ENCODE data around the gene LAPTM5. TPM values are rescaled to one million over a fixed set of nuclear protein-coding genes. Genes with fewer than 3 reads are reported as not detected.
A peak's percentile ranks its signal among the peaks of the same experiment; 100 is the strongest.

LAPTM5 gene
- total and polyA plus RNA-seq, 3 experiments from 2014 or later, result 204 to 589 (median 206) TPM

DNA sequence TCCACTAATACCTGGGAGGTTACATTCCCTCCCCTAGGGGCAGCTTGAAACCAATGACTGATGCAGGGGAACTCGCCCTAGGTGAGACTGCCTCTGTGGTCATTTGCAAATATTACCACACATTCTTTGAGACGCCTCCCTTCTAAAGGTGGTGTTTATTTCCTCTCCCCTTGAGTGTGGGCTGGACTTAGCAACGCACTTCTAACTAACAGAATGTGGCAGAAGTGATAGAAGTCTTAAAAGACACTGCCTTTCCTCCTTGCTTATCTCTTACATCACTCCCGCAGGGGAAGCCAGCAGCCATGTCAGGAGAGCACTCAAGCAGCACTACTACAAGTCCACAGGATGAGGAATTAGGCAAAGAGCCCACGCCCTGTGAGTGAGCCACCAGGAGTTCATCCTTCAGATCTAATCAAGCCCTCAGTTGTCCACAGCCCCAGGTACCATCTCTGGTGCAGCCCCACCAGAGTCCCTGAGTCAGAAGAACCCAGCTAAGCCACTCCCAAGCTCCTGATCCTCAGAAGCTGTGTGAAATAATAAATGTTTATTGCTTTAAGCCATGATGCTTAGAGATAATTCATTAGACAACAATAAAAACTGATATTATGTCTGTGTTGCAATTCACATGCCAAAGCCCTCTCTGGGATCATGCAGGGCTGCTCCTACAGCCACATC lies 19.4 kb downstream of the LAPTM5 start:
- Mint-ChIP-seq H3K4me1 (peaks cover 51 to 73% (median 63%) of the 10 kb centered on the region in 3 donors), H3K9me3 (peaks cover 0 to 2% (median 0%) of the 10 kb centered on the region in 5 donors), H3K4me3 (peak overlapping the region in 3 of 7 donors; percentile 47 to 55 (median 54)), H3K36me3 (peaks cover 43 to 96% (median 43%) of the 10 kb centered on the region in 3 donors), H3K27ac (peak overlapping the region; percentile 12 to 100 (median 91)), H3K27me3 (no peaks in the 10 kb centered on the region)
- CTCF ChIA-PET, result interaction anchor here (0.7 to 1.6 kb wide), 4 partner anchors 9 to 42 kb away, joined by 4 to 6 read pairs (median 5); no protein-coding TSS in a partner anchor
- no peak overlapping the region for H3K4me3 ChIP-seq (ENCODE audit: low read length)
- H3K27ac ChIP-seq (ENCODE audit: low read depth, low read length), result no peak overlapping the region
- H3K36me3 ChIP-seq (ENCODE audit: insufficient read depth, low read length), result peaks cover 93% of the 10 kb centered on the region
- POLR2A ChIA-PET, result interaction anchor here (1.6 kb wide), 1 partner anchor 14 kb away, joined by 4 read pairs; no protein-coding TSS in a partner anchor
- no peak for DNase-seq
- H3K27me3 ChIP-seq (ENCODE audit: insufficient read depth, low read length, poor library complexity, severe bottlenecking), result no peaks in the 10 kb centered on the region
- H3K4me1 ChIP-seq (ENCODE audit: insufficient read depth, low read length), result peaks cover 40% of the 10 kb centered on the region
- H3K9me3 ChIP-seq (ENCODE audit: low read length), result no peaks in the 10 kb centered on the region

DNA sequence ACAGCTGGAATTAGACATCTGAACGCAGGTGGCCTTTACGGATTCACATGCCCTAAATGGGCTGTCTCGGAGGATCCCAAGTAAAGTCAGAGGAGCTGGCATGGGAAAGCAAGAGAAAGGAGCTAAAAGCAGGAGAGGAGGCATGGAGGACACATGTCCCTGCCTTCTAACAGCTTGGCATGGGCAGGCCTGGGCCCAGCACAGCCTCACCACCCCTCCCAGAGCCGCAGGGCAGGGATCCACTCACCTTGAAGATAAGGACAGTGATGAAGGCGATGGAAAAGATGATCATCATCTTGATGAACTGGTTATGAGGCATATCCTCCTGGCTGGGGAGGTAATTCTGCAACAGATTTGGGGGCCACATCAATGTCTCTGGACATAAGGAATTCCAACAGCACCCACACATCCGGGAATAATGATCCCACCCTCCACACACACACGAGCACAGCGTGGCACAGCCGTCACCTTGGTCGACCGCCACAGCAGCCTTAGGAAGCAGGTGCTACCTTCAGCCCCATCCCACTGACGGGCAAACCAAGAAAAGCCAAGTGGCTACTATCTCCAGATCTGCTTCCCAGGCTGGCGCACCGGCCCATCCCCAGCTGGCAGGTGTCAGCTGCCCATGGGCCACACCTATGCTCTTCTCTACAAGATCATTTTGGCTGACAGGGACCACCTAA lies 20.1 kb downstream of the LAPTM5 start:
- Mint-ChIP-seq H3K4me3 (peak overlapping the region in 1 of 7 donors; percentile 68), H3K27me3 (no peaks in the 10 kb centered on the region), H3K27ac (peak overlapping the region in 7 of 8 donors; percentile 90 to 100 (median 91)), H3K36me3 (peaks cover 43 to 98% (median 43%) of the 10 kb centered on the region in 3 donors), H3K4me1 (peaks cover 44 to 70% (median 56%) of the 10 kb centered on the region in 3 donors), H3K9me3 (peaks cover 0 to 2% (median 0%) of the 10 kb centered on the region in 5 donors)
- Histone ChIP-seq H3K4me3 (ENCODE audit: low read length) (no peak overlapping the region), H3K27me3 (ENCODE audit: insufficient read depth, low read length, poor library complexity, severe bottlenecking) (no peaks in the 10 kb centered on the region), H3K27ac (ENCODE audit: low read depth, low read length) (no peak overlapping the region), H3K9me3 (ENCODE audit: low read length) (no peaks in the 10 kb centered on the region), H3K4me1 (ENCODE audit: insufficient read depth, low read length) (peaks cover 36% of the 10 kb centered on the region), H3K36me3 (ENCODE audit: insufficient read depth, low read length) (peaks cover 96% of the 10 kb centered on the region)
- ChIA-PET CTCF (interaction anchor here (0.7 to 1.6 kb wide), 5 partner anchors 8 to 46 kb away, joined by 3 to 6 read pairs (median 4); no protein-coding TSS in a partner anchor), POLR2A (no interaction called here)
- DNase-seq, result no peak

DNA sequence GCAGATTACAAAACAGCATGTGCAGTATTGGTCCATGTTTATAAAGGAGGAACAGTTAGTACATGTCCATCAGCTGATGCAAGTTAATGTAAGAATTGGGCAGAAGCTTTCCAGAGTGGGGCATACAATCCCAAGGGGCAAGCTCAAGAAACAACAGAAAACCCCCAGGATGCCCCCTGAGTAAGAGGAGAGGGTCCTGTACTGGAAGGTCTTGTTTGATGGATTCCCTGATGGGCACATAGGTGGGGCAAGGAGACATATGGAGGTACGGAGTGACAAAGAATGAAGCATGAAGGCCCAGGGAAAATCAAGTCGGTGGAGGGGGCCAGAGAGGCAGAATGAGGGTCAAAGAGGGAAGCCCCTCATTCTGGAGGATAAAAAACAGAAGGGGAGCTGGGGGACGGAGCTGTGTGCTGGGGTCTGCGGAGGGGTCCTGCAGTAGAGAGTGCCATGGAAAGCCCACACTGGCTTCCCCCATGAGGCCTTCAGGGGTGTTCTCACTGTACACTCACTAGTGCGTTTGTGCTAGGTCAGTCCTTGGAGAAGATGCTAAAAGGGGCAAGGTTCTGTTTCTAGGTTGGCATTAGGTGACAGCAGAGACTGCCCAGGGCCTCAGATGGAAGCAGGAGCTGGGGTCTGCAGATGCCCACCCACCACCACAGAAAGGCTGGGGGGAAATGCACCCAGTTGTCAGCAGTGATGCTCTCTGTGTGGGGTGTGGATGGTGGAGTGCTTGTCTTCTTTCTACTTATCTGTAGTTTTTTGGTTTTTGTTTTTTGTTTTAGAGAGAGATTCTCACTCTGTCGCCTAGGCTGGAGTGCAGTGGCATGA lies 21.7 kb downstream of the LAPTM5 start:
- H3K9me3 Mint-ChIP-seq, result peaks cover 0 to 2% (median 0%) of the 10 kb centered on the region in 5 donors
- no peaks in the 10 kb centered on the region for H3K27me3 ChIP-seq (ENCODE audit: insufficient read depth, low read length, poor library complexity, severe bottlenecking)
- H3K4me3 Mint-ChIP-seq, result no peak overlapping the region
- no peak for DNase-seq
- peaks cover 36% of the 10 kb centered on the region for H3K4me1 ChIP-seq (ENCODE audit: insufficient read depth, low read length)
- no peak overlapping the region for H3K4me3 ChIP-seq (ENCODE audit: low read length)
- H3K9me3 ChIP-seq (ENCODE audit: low read length), result no peaks in the 10 kb centered on the region
- H3K27me3 Mint-ChIP-seq, result no peaks in the 10 kb centered on the region
- peaks cover 82% of the 10 kb centered on the region for H3K36me3 ChIP-seq (ENCODE audit: insufficient read depth, low read length)
- peak overlapping the region in 7 of 8 donors; percentile 29 to 100 (median 84) for H3K27ac Mint-ChIP-seq
- CTCF ChIA-PET, result interaction anchor here (1.0 to 1.5 kb wide), 6 partner anchors 8 to 46 kb away, joined by 3 to 5 read pairs (median 4); no protein-coding TSS in a partner anchor
- POLR2A ChIA-PET, result interaction anchor here (1.2 to 1.9 kb wide), 2 partner anchors 8 to 18 kb away, joined by 4 to 5 read pairs; no protein-coding TSS in a partner anchor
- H3K27ac ChIP-seq (ENCODE audit: low read depth, low read length), result no peak overlapping the region
- peaks cover 41 to 69% (median 51%) of the 10 kb centered on the region in 3 donors for H3K4me1 Mint-ChIP-seq
- H3K36me3 Mint-ChIP-seq, result peaks cover 34 to 88% (median 37%) of the 10 kb centered on the region in 3 donors

DNA sequence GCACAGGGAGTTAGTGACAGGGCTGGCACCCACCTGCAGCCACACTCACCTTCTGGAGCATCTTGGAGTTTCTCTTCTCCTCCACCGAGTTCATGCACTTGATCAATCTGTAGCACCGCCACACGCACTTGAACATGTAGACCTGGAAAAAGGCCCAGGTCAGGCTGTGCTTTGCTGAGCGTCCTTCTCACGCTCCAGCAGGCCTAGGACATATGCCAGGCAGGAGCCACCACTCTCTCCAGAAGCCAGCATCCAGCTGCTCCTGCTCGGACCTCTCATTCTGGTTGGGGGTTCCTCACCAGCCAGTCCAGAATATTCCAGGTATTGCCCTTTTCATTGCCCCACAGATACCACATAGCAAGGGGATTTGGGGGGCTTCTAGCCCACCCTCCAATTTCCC lies 22.4 kb downstream of the LAPTM5 start:
- Histone ChIP-seq H3K4me3 (ENCODE audit: low read length) (no peak overlapping the region), H3K9me3 (ENCODE audit: low read length) (no peaks in the 10 kb centered on the region), H3K27ac (ENCODE audit: low read depth, low read length) (no peak overlapping the region), H3K4me1 (ENCODE audit: insufficient read depth, low read length) (peaks cover 34% of the 10 kb centered on the region), H3K36me3 (ENCODE audit: insufficient read depth, low read length) (peaks cover 77% of the 10 kb centered on the region), H3K27me3 (ENCODE audit: insufficient read depth, low read length, poor library complexity, severe bottlenecking) (no peaks in the 10 kb centered on the region)
- CTCF ChIA-PET, result interaction anchor here (1.0 to 1.5 kb wide), 4 partner anchors 9 to 47 kb away, joined by 3 to 5 read pairs (median 4); no protein-coding TSS in a partner anchor
- POLR2A ChIA-PET, result interaction anchor here (0.6 to 1.9 kb wide), 4 partner anchors 8 to 19 kb away, joined by 3 to 5 read pairs (median 4); no protein-coding TSS in a partner anchor
- Mint-ChIP-seq H3K4me1 (peaks cover 37 to 66% (median 46%) of the 10 kb centered on the region in 3 donors), H3K4me3 (no peak overlapping the region), H3K27me3 (no peaks in the 10 kb centered on the region), H3K9me3 (peaks cover 0 to 2% (median 0%) of the 10 kb centered on the region in 5 donors), H3K36me3 (peaks cover 33 to 81% (median 36%) of the 10 kb centered on the region in 3 donors), H3K27ac (peak overlapping the region in 5 of 8 donors; percentile 30 to 94 (median 60))
- no peak for DNase-seq

DNA sequence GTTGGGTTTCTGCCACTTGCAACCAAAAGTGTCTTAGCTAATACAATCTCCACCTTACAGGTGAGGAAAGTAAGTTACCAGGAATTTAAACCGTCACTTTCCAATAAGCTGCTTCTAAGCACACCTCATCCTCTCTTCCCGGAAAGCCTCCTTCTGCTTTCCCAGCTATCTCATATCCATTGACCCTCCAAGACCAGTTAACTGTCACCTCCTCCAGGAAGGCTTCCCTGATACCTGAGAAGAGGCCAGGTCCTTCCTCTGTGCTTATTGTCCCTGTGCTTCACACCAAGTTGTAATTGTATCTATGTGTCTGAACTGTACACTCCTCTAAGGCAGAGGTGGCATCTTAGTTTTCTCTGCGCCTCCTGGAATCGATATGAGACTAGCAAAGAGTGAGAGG lies 23.0 kb downstream of the LAPTM5 start:
- no peaks in the 10 kb centered on the region for H3K9me3 ChIP-seq (ENCODE audit: low read length)
- peaks cover 72% of the 10 kb centered on the region for H3K36me3 ChIP-seq (ENCODE audit: insufficient read depth, low read length)
- no peaks in the 10 kb centered on the region for H3K27me3 ChIP-seq (ENCODE audit: insufficient read depth, low read length, poor library complexity, severe bottlenecking)
- ChIA-PET CTCF (interaction anchor here (1.0 to 1.5 kb wide), 3 partner anchors 9 to 48 kb away, joined by 4 to 5 read pairs (median 4); no protein-coding TSS in a partner anchor), POLR2A (interaction anchor here (0.6 to 1.9 kb wide), 5 partner anchors 8 to 19 kb away, joined by 3 to 5 read pairs (median 3); no protein-coding TSS in a partner anchor)
- H3K27ac ChIP-seq (ENCODE audit: low read depth, low read length), result no peak overlapping the region
- H3K4me3 ChIP-seq (ENCODE audit: low read length), result no peak overlapping the region
- Mint-ChIP-seq H3K27ac (peak overlapping the region in 5 of 8 donors; percentile 10 to 94 (median 44)), H3K4me1 (peaks cover 32 to 60% (median 41%) of the 10 kb centered on the region in 3 donors), H3K27me3 (no peaks in the 10 kb centered on the region), H3K9me3 (peaks cover 0 to 2% (median 0%) of the 10 kb centered on the region in 5 donors), H3K4me3 (peak overlapping the region in 1 of 7 donors; percentile 50), H3K36me3 (peaks cover 33 to 76% (median 36%) of the 10 kb centered on the region in 3 donors)
- H3K4me1 ChIP-seq (ENCODE audit: insufficient read depth, low read length), result peaks cover 34% of the 10 kb centered on the region
- DNase-seq, result no peak

DNA sequence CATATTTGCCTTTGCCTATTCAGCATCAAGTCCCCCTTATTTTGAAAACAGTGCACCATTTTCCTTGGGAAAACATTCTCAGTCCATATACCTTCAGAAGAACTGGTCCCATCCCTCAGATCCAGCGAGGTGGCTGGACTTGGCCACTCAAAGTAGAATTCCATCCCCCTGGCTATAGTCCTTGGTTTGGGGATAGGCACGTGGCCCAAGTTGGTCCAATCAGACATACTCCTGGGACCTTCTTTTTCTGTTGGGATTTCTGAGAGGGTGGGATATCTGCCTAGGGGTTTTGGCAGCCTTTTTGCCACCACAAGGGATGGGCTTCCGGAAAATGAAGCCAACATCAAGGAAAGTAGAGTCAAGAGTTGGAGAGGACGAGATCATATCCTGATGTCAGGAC lies 23.5 kb downstream of the LAPTM5 start:
- H3K27ac Mint-ChIP-seq, result peak overlapping the region; percentile 29 to 91 (median 50)
- H3K27me3 Mint-ChIP-seq, result no peaks in the 10 kb centered on the region
- POLR2A ChIA-PET, result interaction anchor here (0.6 to 1.2 kb wide), 3 partner anchors 9 to 15 kb away, joined by 3 to 5 read pairs (median 3); no protein-coding TSS in a partner anchor
- peaks cover 67% of the 10 kb centered on the region for H3K36me3 ChIP-seq (ENCODE audit: insufficient read depth, low read length)
- H3K4me3 ChIP-seq (ENCODE audit: low read length), result no peak overlapping the region
- H3K4me1 Mint-ChIP-seq, result peaks cover 29 to 56% (median 36%) of the 10 kb centered on the region in 3 donors
- peak overlapping the region in 1 of 7 donors; percentile 50 for H3K4me3 Mint-ChIP-seq
- peaks cover 30 to 71% (median 32%) of the 10 kb centered on the region in 3 donors for H3K36me3 Mint-ChIP-seq
- no peak for DNase-seq
- H3K9me3 Mint-ChIP-seq, result peaks cover 0 to 2% (median 0%) of the 10 kb centered on the region in 5 donors
- no peaks in the 10 kb centered on the region for H3K27me3 ChIP-seq (ENCODE audit: insufficient read depth, low read length, poor library complexity, severe bottlenecking)
- H3K27ac ChIP-seq (ENCODE audit: low read depth, low read length), result no peak overlapping the region
- CTCF ChIA-PET, result interaction anchor here (1.5 to 2.3 kb wide), 2 partner anchors 10 to 15 kb away, joined by 4 to 16 read pairs; no protein-coding TSS in a partner anchor
- H3K9me3 ChIP-seq (ENCODE audit: low read length), result no peaks in the 10 kb centered on the region
- peaks cover 34% of the 10 kb centered on the region for H3K4me1 ChIP-seq (ENCODE audit: insufficient read depth, low read length)

DNA sequence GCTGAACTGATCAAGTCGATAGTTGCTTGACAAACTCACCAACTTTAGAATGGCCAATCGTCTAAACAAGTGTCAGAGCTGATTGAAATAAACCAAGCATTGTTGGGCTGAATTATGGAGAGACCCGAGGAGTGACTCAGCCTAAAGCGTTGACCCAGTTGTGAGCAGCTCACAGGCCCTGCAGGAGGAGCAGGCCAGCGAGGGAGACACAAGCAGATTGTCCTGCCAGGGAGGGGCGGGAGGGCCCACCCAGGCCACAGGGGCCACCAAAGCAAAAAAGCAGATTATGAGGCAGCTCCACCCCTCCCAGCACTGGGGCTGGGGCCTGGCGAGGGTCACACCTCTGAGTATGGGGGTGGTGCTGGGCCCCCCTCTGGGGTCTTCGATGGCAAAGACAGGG lies 24.1 kb downstream of the LAPTM5 start:
- POLR2A ChIA-PET, result interaction anchor here (1.2 to 4.1 kb wide), 3 partner anchors 11 to 23 kb away, joined by 3 to 23 read pairs (median 5); no protein-coding TSS in a partner anchor
- H3K27me3 Mint-ChIP-seq, result no peaks in the 10 kb centered on the region
- Histone ChIP-seq H3K27me3 (ENCODE audit: insufficient read depth, low read length, poor library complexity, severe bottlenecking) (no peaks in the 10 kb centered on the region), H3K4me1 (ENCODE audit: insufficient read depth, low read length) (peaks cover 28% of the 10 kb centered on the region), H3K36me3 (ENCODE audit: insufficient read depth, low read length) (peaks cover 61% of the 10 kb centered on the region), H3K4me3 (ENCODE audit: low read length) (no peak overlapping the region), H3K9me3 (ENCODE audit: low read length) (no peaks in the 10 kb centered on the region), H3K27ac (ENCODE audit: low read depth, low read length) (no peak overlapping the region)
- DNase-seq, result no peak
- H3K9me3 Mint-ChIP-seq, result peaks cover 0 to 2% (median 0%) of the 10 kb centered on the region in 5 donors
- H3K36me3 Mint-ChIP-seq, result peaks cover 25 to 65% (median 27%) of the 10 kb centered on the region in 3 donors
- peaks cover 24 to 50% (median 31%) of the 10 kb centered on the region in 3 donors for H3K4me1 Mint-ChIP-seq
- CTCF ChIA-PET, result interaction anchor here (0.8 to 19.6 kb wide), 7 partner anchors 9 to 68 kb away, joined by 3 to 525 read pairs (median 5); partner anchors contain the start of gene LAPTM5
- no peak overlapping the region for H3K4me3 Mint-ChIP-seq
- peak overlapping the region in 6 of 8 donors; percentile 10 to 78 (median 72) for H3K27ac Mint-ChIP-seq

All from CD8-positive, alpha-beta memory T cell (primary cell).